IMR-90 (cell line): ENCODE measurements around the gene PPP1R12B. TPM values are rescaled to one million over a fixed set of nuclear protein-coding genes. Genes with fewer than 3 reads are reported as not detected.

ENCODE experiments used
- ATAC-seq: fragments of 200-7000 bp; cut with Tn5 transposase; 2 replicates; pipeline ENCODE4 v1.9.1; 2020; ENCODE audit warnings: low read depth, mild to moderate bottlenecking, moderate library complexity
- BruUV-seq: library from RNA; stranded (reverse); fragments of 400-500 nt; replicated peaks from 2 replicates; lab custom pipeline; 2021; lab: Mats Ljungman, UMichigan
- CTCF ChIA-PET: fragments of 300-600 bp; formaldehyde crosslinking; extraction: SDS; loops from one replicate; lab custom pipeline; 2021; ENCODE audit warnings: antibody characterized with exemption; lab: Yijun Ruan, JAX
- POLR2A ChIA-PET: fragments of 300-600 bp; sonication (Branson Sonifier 250); formaldehyde crosslinking; loops from one replicate; lab custom pipeline; 2022; ENCODE audit warnings: antibody characterized with exemption; ENCODE audit not compliant: unreplicated experiment; lab: Charles Lee
- DNase-seq: peaks from one replicate; pipeline ENCODE4 v3.0.0; 2013
- H2AFZ ChIP-seq: replicated peaks from 2 replicates; pipeline ENCODE3; 2013; ENCODE audit warnings: low read length, mild to moderate bottlenecking; ENCODE audit not compliant: poor library complexity
- H2AK5ac ChIP-seq: 2 replicates; pipeline ENCODE4 v1.6.1; 2013; ENCODE audit warnings: low read depth, low read length, inconsistent platforms
- H2AK9ac ChIP-seq: replicated peaks from 2 replicates; pipeline ENCODE3; 2013; ENCODE audit warnings: mild to moderate bottlenecking, low read depth, low read length, moderate library complexity; ENCODE audit not compliant: poor library complexity
- H2BK120ac ChIP-seq: 2 replicates; pipeline ENCODE4 v1.6.1; 2013; ENCODE audit warnings: low read depth, low read length, inconsistent platforms
- H2BK15ac ChIP-seq: 3 replicates; pipeline ENCODE4 v1.6.1; 2013; ENCODE audit warnings: low read depth, low read length, inconsistent platforms
- H2BK20ac ChIP-seq: 2 replicates; pipeline ENCODE4 v1.6.1; 2013; ENCODE audit warnings: low read depth, mild to moderate bottlenecking, inconsistent platforms, low read length, moderate library complexity
- H2BK5ac ChIP-seq: 2 replicates; pipeline ENCODE4 v1.6.1; 2013; ENCODE audit warnings: mild to moderate bottlenecking, low read depth, low read length, inconsistent platforms; ENCODE audit not compliant: poor library complexity, severe bottlenecking
- H3K14ac ChIP-seq: replicated peaks from 2 replicates; pipeline ENCODE4 v1.6.1; 2013; ENCODE audit warnings: low read depth, low read length, inconsistent platforms
- H3K18ac ChIP-seq: 2 replicates; pipeline ENCODE4 v1.6.1; 2013; ENCODE audit warnings: low read depth, low read length, control low read depth
- H3K23ac ChIP-seq: 2 replicates; pipeline ENCODE4 v1.6.1; 2013; ENCODE audit warnings: low read depth, low read length, inconsistent platforms
- H3K27ac ChIP-seq: 2 replicates; pipeline ENCODE4 v1.5.1; 2013; ENCODE audit warnings: mild to moderate bottlenecking, control low read depth, low read length; ENCODE audit not compliant: insufficient read depth
- H3K27me3 ChIP-seq: 2 replicates; pipeline ENCODE4 v1.6.1; 2013; ENCODE audit warnings: low read length; ENCODE audit not compliant: control insufficient read depth, insufficient read depth
- H3K36me3 ChIP-seq: 2 replicates; pipeline ENCODE4 v1.6.1; 2013; ENCODE audit warnings: low read length, mixed read lengths; ENCODE audit not compliant: control insufficient read depth, insufficient read depth
- H3K4ac ChIP-seq: 2 replicates; pipeline ENCODE4 v1.6.1; 2013; ENCODE audit warnings: low read depth, low read length, inconsistent platforms
- H3K4me1 ChIP-seq: 2 replicates; pipeline ENCODE4 v1.6.1; 2013; ENCODE audit warnings: low read length, mixed read lengths; ENCODE audit not compliant: control insufficient read depth, insufficient read depth
- H3K4me2 ChIP-seq: 2 replicates; pipeline ENCODE4 v1.6.1; 2013; ENCODE audit warnings: low read depth, mild to moderate bottlenecking, control low read depth, low read length, moderate library complexity
- H3K4me3 ChIP-seq: 2 replicates; pipeline ENCODE4 v1.5.1; 2013; ENCODE audit warnings: low read depth, mild to moderate bottlenecking, control low read depth, low read length, moderate library complexity; ENCODE audit not compliant: insufficient read depth
- H3K56ac ChIP-seq: 2 replicates; pipeline ENCODE4 v1.6.1; 2013; ENCODE audit warnings: low read length, inconsistent platforms; ENCODE audit not compliant: insufficient read depth; ENCODE audit errors: extremely low read depth
- H3K79me1 ChIP-seq, 2 experiments: 2 replicates each; pipeline ENCODE4 v1.6.1; 2013; ENCODE audit warnings: low read length in 2 of 2, inconsistent platforms in 1 of 2, low read depth in 1 of 2
- H3K9ac ChIP-seq: 2 replicates; pipeline ENCODE4 v1.6.1; 2013; ENCODE audit warnings: low read depth, low read length, control low read depth
- H3K9me1 ChIP-seq: 2 replicates; pipeline ENCODE4 v1.6.1; 2013; ENCODE audit warnings: low read length, inconsistent platforms; ENCODE audit not compliant: insufficient read depth
- H3K9me3 ChIP-seq: 2 replicates; pipeline ENCODE4 v1.6.1; 2013; ENCODE audit warnings: low read length; ENCODE audit not compliant: control insufficient read depth, insufficient read depth
- H4K20me1 ChIP-seq: 2 replicates; pipeline ENCODE4 v1.6.1; 2013; ENCODE audit warnings: low read length, inconsistent platforms; ENCODE audit not compliant: insufficient read depth
- H4K5ac ChIP-seq: 2 replicates; pipeline ENCODE4 v1.6.1; 2013; ENCODE audit warnings: mild to moderate bottlenecking, low read depth, low read length, control low read depth
- H4K8ac ChIP-seq, 2 experiments: 2 replicates each; pipeline ENCODE4 v1.6.1; 2013; ENCODE audit warnings: low read depth in 2 of 2, low read length in 2 of 2, control low read depth in 1 of 2, inconsistent platforms in 1 of 2
- H4K91ac ChIP-seq: 2 replicates; pipeline ENCODE4 v1.6.1; 2013; ENCODE audit warnings: low read depth, low read length, inconsistent platforms; ENCODE audit not compliant: insufficient read depth
- CEBPB ChIP-seq: IDR thresholded peaks from 2 replicates; pipeline ENCODE4 v1.6.1; 2012; ENCODE audit warnings: low read depth, low read length, improper control_type of control experiment
- FOS ChIP-seq: fragments of 150-350 bp; IDR thresholded peaks from 2 replicates; pipeline ENCODE4 v1.6.1; 2016; ENCODE audit warnings: low read depth, low read length
- MAFK ChIP-seq: IDR thresholded peaks from 2 replicates; pipeline ENCODE4 v1.6.1; 2012; ENCODE audit warnings: low read depth, low read length, improper control_type of control experiment
- MAZ ChIP-seq: IDR thresholded peaks from 2 replicates; pipeline ENCODE4 v1.6.1; 2012; ENCODE audit warnings: low read depth, mild to moderate bottlenecking, low read length, improper control_type of control experiment, moderate library complexity, borderline replicate concordance
- MXI1 ChIP-seq: IDR thresholded peaks from 2 replicates; pipeline ENCODE4 v1.6.1; 2012; ENCODE audit warnings: low read depth, mild to moderate bottlenecking, low read length, moderate library complexity, borderline replicate concordance
- POLR2A ChIP-seq: IDR thresholded peaks from 2 replicates; pipeline ENCODE4 v1.6.1; 2012; ENCODE audit warnings: mild to moderate bottlenecking, low read depth, low read length
- RAD21 ChIP-seq: IDR thresholded peaks from 2 replicates; pipeline ENCODE4 v1.6.1; 2012; ENCODE audit warnings: low read length, improper control_type of control experiment
- RCOR1 ChIP-seq: IDR thresholded peaks from 2 replicates; pipeline ENCODE4 v1.6.1; 2012; ENCODE audit warnings: mild to moderate bottlenecking, low read length, improper control_type of control experiment; ENCODE audit not compliant: insufficient replicate concordance
- RFX5 ChIP-seq: IDR thresholded peaks from 2 replicates; pipeline ENCODE4 v1.8.0; 2012; ENCODE audit warnings: low read depth, mild to moderate bottlenecking, low read length, moderate library complexity
- WGBS, 2 experiments: methylation state at CpG; one replicate each; pipeline versions ENCODE4 v1.1.5 to v1.1.7; 2013; ENCODE audit warnings: missing lambda C conversion rate in 2 of 2; ENCODE audit not compliant: insufficient read length in 1 of 2; ENCODE audit errors: extremely low coverage in 2 of 2; 5-methylcytosine and 5-hydroxymethylcytosine counted together
- dilution Hi-C: fragments of 300-500 bp; cut with HindIII; formaldehyde crosslinking; loops from one replicate; pipeline ENCODE4 v1.14.3; 2018; ENCODE audit warnings: low sequenced_read_pairs; ENCODE audit not compliant: unreplicated experiment
- in situ Hi-C: fragments of 300-500 bp; cut with MboI; formaldehyde crosslinking; loops from 3 replicates; pipeline ENCODE4 v1.14.3; 2019; ENCODE audit warnings: low sequenced_read_pairs, inconsistent platforms, mixed read lengths
- intact Hi-C: fragments of 100-400 bp; cut with micrococcal nuclease; formaldehyde crosslinking; loops from 2 replicates; pipeline ENCODE4 v1.10.0; 2022
- polyA plus RNA-seq, 3 experiments: library from polyadenylated mRNA; depleted of rRNA; stranded (reverse); fragments of >200 nt; gene quantifications; 2 replicates each; pipeline ENCODE4 v1.2.3, GENCODE V29; 2012; ENCODE audit warnings: low replicate concordance in 1 of 3
- total RNA-seq: library from RNA; depleted of rRNA; stranded (reverse); fragments of >200 nt; gene quantifications from 2 replicates; pipeline ENCODE4 v1.2.3, GENCODE V29; 2012
- TF ChIP-seq, protein P1 (sequence below): fragments of 150-350 bp; IDR thresholded peaks from 2 replicates; pipeline ENCODE4 v1.6.1; 2017; ENCODE audit warnings: mild to moderate bottlenecking, antibody characterized with exemption, low read length, low read depth
- TF ChIP-seq, protein P2 (sequence below): conservative IDR thresholded peaks from 2 replicates; pipeline ENCODE4 v1.5.1; 2012; ENCODE audit warnings: mild to moderate bottlenecking, low read depth, low read length, improper control_type of control experiment
- TF ChIP-seq, protein P3 (sequence below): fragments of 150-350 bp; IDR thresholded peaks from 2 replicates; pipeline ENCODE4 v1.6.1; 2016; ENCODE audit warnings: low read depth, mild to moderate bottlenecking, low read length, moderate library complexity, borderline replicate concordance

Gene PPP1R12B
- total and polyA plus RNA-seq, 2 of the 4 experiments (the other 2 are of a cell fraction): 8.5 to 12.0 TPM

DNA sequence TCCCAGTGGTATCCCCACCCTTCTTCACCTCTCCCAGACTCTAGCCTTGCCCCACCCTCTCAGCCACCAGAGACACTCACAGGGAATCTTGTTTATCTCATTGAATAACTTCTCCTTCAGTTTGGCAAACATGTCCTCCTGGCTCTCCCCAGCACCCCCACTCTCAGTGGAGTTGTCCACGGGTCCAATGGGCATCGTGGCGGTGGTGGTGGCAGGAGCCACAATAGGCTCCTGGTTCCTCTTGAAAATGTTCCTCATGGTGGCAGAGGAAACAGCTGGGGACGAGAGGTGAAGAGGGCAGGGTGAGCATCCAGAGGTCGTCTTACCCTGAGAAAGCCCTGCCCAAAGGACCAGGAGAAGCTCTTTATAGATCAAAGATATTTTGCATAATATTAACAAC is 257.0 kb downstream of the PPP1R12B start:
- Histone ChIP-seq H3K4me2 (no peak overlapping the region), H4K20me1 (no peaks in the 10 kb centered on the region), H3K9me3 (no peaks in the 10 kb centered on the region), H2AK9ac (no peak overlapping the region), H2AFZ (no peak overlapping the region), H3K9ac (no peak overlapping the region), H3K79me1 (no peaks in the 10 kb centered on the region), H3K4ac (no peak overlapping the region), H3K18ac (no peak overlapping the region), H3K4me3 (no peak overlapping the region), H3K9me1 (no peaks in the 10 kb centered on the region; the same call in 1 of the 2 replicates), H3K14ac (no peak overlapping the region), H2BK120ac (no peak overlapping the region), H3K23ac (no peak overlapping the region), H3K36me3 (no peaks in the 10 kb centered on the region), H4K8ac (no peak overlapping the region), H4K91ac (no peak overlapping the region), H3K4me1 (no peaks in the 10 kb centered on the region), H2BK15ac (no peak overlapping the region), H3K27ac (no peak overlapping the region), H2AK5ac (no peak overlapping the region), H3K56ac (no peak overlapping the region), H2BK20ac (no peak overlapping the region), H2BK5ac (no peak overlapping the region), H4K5ac (no peak overlapping the region), H3K27me3 (no peaks in the 10 kb centered on the region)
- no CpG with 5 or more reads among the region's 5 CpGs for WGBS, 2 experiments
- ATAC-seq: no peak
- intact Hi-C loops: no loop called here
- TF ChIP-seq RFX5 (no peak), MAFK (no peak), MXI1 (no peak), CEBPB (no peak), RAD21 (no peak), FOS (no peak), RCOR1 (no peak), POLR2A (no peak), MAZ (no peak)
- TF ChIP-seq, protein P1, sequence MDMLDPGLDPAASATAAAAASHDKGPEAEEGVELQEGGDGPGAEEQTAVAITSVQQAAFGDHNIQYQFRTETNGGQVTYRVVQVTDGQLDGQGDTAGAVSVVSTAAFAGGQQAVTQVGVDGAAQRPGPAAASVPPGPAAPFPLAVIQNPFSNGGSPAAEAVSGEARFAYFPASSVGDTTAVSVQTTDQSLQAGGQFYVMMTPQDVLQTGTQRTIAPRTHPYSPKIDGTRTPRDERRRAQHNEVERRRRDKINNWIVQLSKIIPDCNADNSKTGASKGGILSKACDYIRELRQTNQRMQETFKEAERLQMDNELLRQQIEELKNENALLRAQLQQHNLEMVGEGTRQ: no peak
- TF ChIP-seq, protein P2, sequence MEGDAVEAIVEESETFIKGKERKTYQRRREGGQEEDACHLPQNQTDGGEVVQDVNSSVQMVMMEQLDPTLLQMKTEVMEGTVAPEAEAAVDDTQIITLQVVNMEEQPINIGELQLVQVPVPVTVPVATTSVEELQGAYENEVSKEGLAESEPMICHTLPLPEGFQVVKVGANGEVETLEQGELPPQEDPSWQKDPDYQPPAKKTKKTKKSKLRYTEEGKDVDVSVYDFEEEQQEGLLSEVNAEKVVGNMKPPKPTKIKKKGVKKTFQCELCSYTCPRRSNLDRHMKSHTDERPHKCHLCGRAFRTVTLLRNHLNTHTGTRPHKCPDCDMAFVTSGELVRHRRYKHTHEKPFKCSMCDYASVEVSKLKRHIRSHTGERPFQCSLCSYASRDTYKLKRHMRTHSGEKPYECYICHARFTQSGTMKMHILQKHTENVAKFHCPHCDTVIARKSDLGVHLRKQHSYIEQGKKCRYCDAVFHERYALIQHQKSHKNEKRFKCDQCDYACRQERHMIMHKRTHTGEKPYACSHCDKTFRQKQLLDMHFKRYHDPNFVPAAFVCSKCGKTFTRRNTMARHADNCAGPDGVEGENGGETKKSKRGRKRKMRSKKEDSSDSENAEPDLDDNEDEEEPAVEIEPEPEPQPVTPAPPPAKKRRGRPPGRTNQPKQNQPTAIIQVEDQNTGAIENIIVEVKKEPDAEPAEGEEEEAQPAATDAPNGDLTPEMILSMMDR: no peak
- TF ChIP-seq, protein P3, sequence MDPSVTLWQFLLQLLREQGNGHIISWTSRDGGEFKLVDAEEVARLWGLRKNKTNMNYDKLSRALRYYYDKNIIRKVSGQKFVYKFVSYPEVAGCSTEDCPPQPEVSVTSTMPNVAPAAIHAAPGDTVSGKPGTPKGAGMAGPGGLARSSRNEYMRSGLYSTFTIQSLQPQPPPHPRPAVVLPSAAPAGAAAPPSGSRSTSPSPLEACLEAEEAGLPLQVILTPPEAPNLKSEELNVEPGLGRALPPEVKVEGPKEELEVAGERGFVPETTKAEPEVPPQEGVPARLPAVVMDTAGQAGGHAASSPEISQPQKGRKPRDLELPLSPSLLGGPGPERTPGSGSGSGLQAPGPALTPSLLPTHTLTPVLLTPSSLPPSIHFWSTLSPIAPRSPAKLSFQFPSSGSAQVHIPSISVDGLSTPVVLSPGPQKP: no peak
- no peak for DNase-seq
- ChIA-PET POLR2A (no interaction called here), CTCF (interaction anchor here (0.6 kb wide), 1 partner anchor 38 kb away, joined by 3 read pairs; no protein-coding TSS in a partner anchor)
- in situ Hi-C loops: no loop called here
- BruUV-seq: no TSS peak
- dilution Hi-C loops: no loop called here
